Measurements from ENCODE around the gene RAB8A. TPM values are rescaled to one million over a fixed set of nuclear protein-coding genes. Genes with fewer than 3 reads are reported as not detected.

The RAB8A gene
- total and polyA plus RNA-seq, 12 donors, result 32.0 to 143 (median 67.3) TPM

GRCh38 chr19:16121141-16121540 is 9.5 kb downstream of the RAB8A start:
- peaks cover 0 to 11% of the 10 kb centered on the region in 2 donors for H3K4me1 ChIP-seq (replicated peaks in 1 of 2)
- peaks cover 0 to 82% of the 10 kb centered on the region in 2 donors for H3K36me3 ChIP-seq (replicated peaks in 1 of 2)

GRCh38 chr19:16121967-16122366 is 10.3 kb downstream of the RAB8A start:
- 91 to 98% (median 94%) methylated on average over 10 to 11 of the region's 11 CpGs for whole genome bisulfite sequencing, 4 donors
- intact Hi-C loops (cut with DNase I), result no loop called here

More at GRCh38 chr19:16121141-16121540, 9.5 kb downstream of the RAB8A start:
- intact Hi-C loops (cut with DNase I), result no loop called here
- no peak overlapping the region for H3K27ac ChIP-seq
- no peaks in the 10 kb centered on the region for H3K9me3 ChIP-seq (replicated peaks in 1 of 3)
- TF ChIP-seq POLR2A (IDR thresholded peaks at IDR 0.05) (no peak), CTCF (IDR thresholded peaks at IDR 0.05) (no peak)
- no peak overlapping the region for H3K4me3 ChIP-seq
- WGBS, 4 donors, result 78 to 98% (median 89%) methylated on average over 5 of the region's 5 CpGs
- no peaks in the 10 kb centered on the region for H3K27me3 ChIP-seq
- DNase-seq, result no peak

GRCh38 chr19:16124953-16125352 is 13.3 kb downstream of the RAB8A start:
- H3K27me3 ChIP-seq, result no peaks in the 10 kb centered on the region
- TF ChIP-seq POLR2A (IDR thresholded peaks at IDR 0.05) (no peak), CTCF (IDR thresholded peaks at IDR 0.05) (no peak)
- intact Hi-C loops (cut with DNase I), result no loop called here
- whole genome bisulfite sequencing, 4 donors, result 87 to 95% (median 94%) methylated on average over 10 to 14 of the region's 14 CpGs
- H3K9me3 ChIP-seq (replicated peaks in 1 of 3), result no peaks in the 10 kb centered on the region
- H3K36me3 ChIP-seq (replicated peaks in 1 of 2), result peaks cover 0 to 96% of the 10 kb centered on the region in 2 donors
- H3K4me1 ChIP-seq (replicated peaks in 1 of 2), result no peaks in the 10 kb centered on the region
- H3K27ac ChIP-seq, result no peak overlapping the region
- DNase-seq, result no peak
- H3K4me3 ChIP-seq, result no peak overlapping the region

More at GRCh38 chr19:16121967-16122366, 10.3 kb downstream of the RAB8A start:
- H3K9me3 ChIP-seq (replicated peaks in 1 of 3), result no peaks in the 10 kb centered on the region
- H3K4me3 ChIP-seq, result no peak overlapping the region
- no peak overlapping the region for H3K27ac ChIP-seq
- no peak for TF ChIP-seq POLR2A (IDR thresholded peaks at IDR 0.05)
- TF ChIP-seq CTCF (IDR thresholded peaks at IDR 0.05), result no peak
- no peak for DNase-seq
- H3K36me3 ChIP-seq (replicated peaks in 1 of 2), result peaks cover 0 to 88% of the 10 kb centered on the region in 2 donors
- no peaks in the 10 kb centered on the region for H3K27me3 ChIP-seq
- peaks cover 0 to 6% of the 10 kb centered on the region in 2 donors for H3K4me1 ChIP-seq (replicated peaks in 1 of 2)

GRCh38 chr19:16125737-16126495 is 14.2 kb downstream of the RAB8A start:
- 67 to 75% (median 69%) methylated on average over 4 to 10 of the region's 10 CpGs for WGBS, 4 donors
- intact Hi-C loops (cut with DNase I), result no loop called here
- H3K9me3 ChIP-seq (replicated peaks in 1 of 3), result no peaks in the 10 kb centered on the region
- H3K27ac ChIP-seq, result no peak overlapping the region
- no peak overlapping the region for H3K4me3 ChIP-seq
- H3K4me1 ChIP-seq (replicated peaks in 1 of 2), result no peaks in the 10 kb centered on the region
- no peaks in the 10 kb centered on the region for H3K27me3 ChIP-seq
- peaks cover 0 to 91% of the 10 kb centered on the region in 2 donors for H3K36me3 ChIP-seq (replicated peaks in 1 of 2)
- DNase-seq, result peak in 4 of 7 donors; percentile 34 to 56 (median 42)
- no peak for TF ChIP-seq CTCF (IDR thresholded peaks at IDR 0.05)
- TF ChIP-seq POLR2A (IDR thresholded peaks at IDR 0.05), result no peak

Data from adrenal gland (tissue), 12 donors.